ENCODE results near the gene TCF4.

DNA sequence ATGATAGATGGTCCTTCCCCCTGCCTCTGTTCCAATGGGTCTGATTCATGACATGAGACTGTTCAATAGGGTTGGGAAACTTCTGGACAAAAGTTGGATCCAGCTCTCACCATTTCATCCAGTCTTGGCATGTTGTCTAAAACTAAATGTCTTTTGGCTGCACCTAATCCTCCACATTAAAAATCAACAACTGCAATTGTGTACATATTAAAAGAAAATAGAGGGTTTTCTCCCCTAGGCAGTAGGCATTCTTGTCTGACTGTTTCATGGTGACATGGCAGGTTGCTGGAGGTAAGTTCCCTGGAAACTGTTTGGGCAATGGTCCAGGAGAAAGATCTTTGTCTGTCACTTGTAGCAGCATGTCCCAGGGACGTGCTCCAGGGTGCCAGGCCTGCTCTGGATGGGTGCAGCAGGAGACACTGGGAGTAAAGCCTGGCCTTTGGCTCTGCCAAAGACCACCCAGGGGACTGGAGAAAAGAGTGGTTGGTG is 135.8 kb downstream of the TCF4 start:
- TF ChIP-seq EZH2 (IDR thresholded peaks at IDR 0.05; ENCODE audit: low read length, unreplicated experiment) (no peak), EZH2phosphoT487 (IDR thresholded peaks at IDR 0.05; ENCODE audit: borderline replicate concordance, low read length) (no peak)
- TF ChIP-seq, protein P1, sequence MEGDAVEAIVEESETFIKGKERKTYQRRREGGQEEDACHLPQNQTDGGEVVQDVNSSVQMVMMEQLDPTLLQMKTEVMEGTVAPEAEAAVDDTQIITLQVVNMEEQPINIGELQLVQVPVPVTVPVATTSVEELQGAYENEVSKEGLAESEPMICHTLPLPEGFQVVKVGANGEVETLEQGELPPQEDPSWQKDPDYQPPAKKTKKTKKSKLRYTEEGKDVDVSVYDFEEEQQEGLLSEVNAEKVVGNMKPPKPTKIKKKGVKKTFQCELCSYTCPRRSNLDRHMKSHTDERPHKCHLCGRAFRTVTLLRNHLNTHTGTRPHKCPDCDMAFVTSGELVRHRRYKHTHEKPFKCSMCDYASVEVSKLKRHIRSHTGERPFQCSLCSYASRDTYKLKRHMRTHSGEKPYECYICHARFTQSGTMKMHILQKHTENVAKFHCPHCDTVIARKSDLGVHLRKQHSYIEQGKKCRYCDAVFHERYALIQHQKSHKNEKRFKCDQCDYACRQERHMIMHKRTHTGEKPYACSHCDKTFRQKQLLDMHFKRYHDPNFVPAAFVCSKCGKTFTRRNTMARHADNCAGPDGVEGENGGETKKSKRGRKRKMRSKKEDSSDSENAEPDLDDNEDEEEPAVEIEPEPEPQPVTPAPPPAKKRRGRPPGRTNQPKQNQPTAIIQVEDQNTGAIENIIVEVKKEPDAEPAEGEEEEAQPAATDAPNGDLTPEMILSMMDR (conservative IDR thresholded peaks at IDR 0.05; ENCODE audit: low read depth, low read length), result no peak
